Colonic mucosa (tissue), 4 donors: ENCODE results near the gene TNFRSF21. TPM values are rescaled to one million over a fixed set of nuclear protein-coding genes. Genes with fewer than 3 reads are reported as not detected.
A peak's percentile ranks its signal among the peaks of the same experiment; 100 is the strongest.

Experiments
- DNase-seq: peaks from one replicate; pipeline ENCODE4 v3.0.0-alpha.2; 2020
- H3K27ac ChIP-seq: fragments of 200-600 bp; one replicate; pipeline ENCODE4 v1.8.0; 2021
- H3K27me3 ChIP-seq: fragments of 200-600 bp; one replicate; pipeline ENCODE4 v1.8.0; 2021
- H3K36me3 ChIP-seq: fragments of 200-600 bp; one replicate; pipeline ENCODE4 v1.8.0; 2021
- H3K4me1 ChIP-seq: fragments of 200-600 bp; one replicate; pipeline ENCODE4 v1.8.0; 2021; ENCODE audit warnings: mild to moderate bottlenecking
- H3K4me3 ChIP-seq: fragments of 200-600 bp; one replicate; pipeline ENCODE4 v1.8.0; 2021
- H3K9ac ChIP-seq, 2 donors: one replicate each; pipeline ENCODE4 v1.7.0; 2013; ENCODE audit warnings: control low read depth in 2 of 2, low read depth in 2 of 2, low read length in 2 of 2
- H3K9me3 ChIP-seq: fragments of 200-600 bp; one replicate; pipeline ENCODE4 v1.8.0; 2021
- intact Hi-C: fragments of 100-400 bp; cut with DNase I; formaldehyde crosslinking; loops from one replicate; pipeline ENCODE4 v1.14.1; 2022
- total RNA-seq, 2 donors: library from RNA; stranded (reverse); fragmentation: NEBNext Ultra II Directional in 1 of 2; extraction: Animal tissue kit (Norgen Biotek cat#: 25700) in 1 of 2; gene quantifications; one replicate each; pipeline ENCODE4 v1.2.1, GENCODE V29; 2021
- TF ChIP-seq, protein P1 (sequence below): fragments of 200-600 bp; IDR thresholded peaks from one replicate; pipeline ENCODE4 v1.8.0; 2022; ENCODE audit warnings: antibody characterized with exemption, mild to moderate bottlenecking
- donor health status: healthy.
- donor health status: DM: no; HTN: no; CAD: no.
- donor health status: DM: no; HTN: no; CAD: no.

TNFRSF21 gene
- total RNA-seq, 2 donors from 2014 or later = 74.0 to 102 TPM

DNA sequence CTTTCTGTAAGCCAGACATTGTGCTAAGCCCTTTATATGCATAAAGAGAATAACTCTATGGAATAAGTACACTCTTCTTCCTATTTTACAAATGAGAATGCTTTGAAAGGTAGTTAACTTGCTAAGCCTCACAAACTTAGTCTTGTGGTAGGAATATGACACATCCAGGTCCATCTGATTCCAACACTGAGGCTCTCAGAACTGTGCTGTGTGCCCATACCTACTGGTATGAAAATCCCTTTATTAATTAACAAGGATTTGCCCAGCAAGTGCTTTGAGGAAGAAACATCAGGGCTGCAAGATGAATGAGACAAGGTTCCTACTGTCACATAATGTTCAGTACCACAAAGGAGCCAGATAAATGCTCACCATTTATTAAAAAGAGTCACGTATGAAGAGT, 122.6 kb downstream of the TNFRSF21 start:
- H3K36me3 ChIP-seq = no peaks in the 10 kb centered on the region
- no peaks in the 10 kb centered on the region for H3K9me3 ChIP-seq
- TF ChIP-seq, protein P1, sequence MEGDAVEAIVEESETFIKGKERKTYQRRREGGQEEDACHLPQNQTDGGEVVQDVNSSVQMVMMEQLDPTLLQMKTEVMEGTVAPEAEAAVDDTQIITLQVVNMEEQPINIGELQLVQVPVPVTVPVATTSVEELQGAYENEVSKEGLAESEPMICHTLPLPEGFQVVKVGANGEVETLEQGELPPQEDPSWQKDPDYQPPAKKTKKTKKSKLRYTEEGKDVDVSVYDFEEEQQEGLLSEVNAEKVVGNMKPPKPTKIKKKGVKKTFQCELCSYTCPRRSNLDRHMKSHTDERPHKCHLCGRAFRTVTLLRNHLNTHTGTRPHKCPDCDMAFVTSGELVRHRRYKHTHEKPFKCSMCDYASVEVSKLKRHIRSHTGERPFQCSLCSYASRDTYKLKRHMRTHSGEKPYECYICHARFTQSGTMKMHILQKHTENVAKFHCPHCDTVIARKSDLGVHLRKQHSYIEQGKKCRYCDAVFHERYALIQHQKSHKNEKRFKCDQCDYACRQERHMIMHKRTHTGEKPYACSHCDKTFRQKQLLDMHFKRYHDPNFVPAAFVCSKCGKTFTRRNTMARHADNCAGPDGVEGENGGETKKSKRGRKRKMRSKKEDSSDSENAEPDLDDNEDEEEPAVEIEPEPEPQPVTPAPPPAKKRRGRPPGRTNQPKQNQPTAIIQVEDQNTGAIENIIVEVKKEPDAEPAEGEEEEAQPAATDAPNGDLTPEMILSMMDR = no peak
- H3K4me3 ChIP-seq = no peak overlapping the region
- DNase-seq = no peak
- H3K27me3 ChIP-seq = no peaks in the 10 kb centered on the region
- intact Hi-C loops = no loop called here
- H3K4me1 ChIP-seq = peaks cover 6% of the 10 kb centered on the region
- H3K27ac ChIP-seq = peak overlapping the region; percentile 74
- no peak overlapping the region for H3K9ac ChIP-seq

DNA sequence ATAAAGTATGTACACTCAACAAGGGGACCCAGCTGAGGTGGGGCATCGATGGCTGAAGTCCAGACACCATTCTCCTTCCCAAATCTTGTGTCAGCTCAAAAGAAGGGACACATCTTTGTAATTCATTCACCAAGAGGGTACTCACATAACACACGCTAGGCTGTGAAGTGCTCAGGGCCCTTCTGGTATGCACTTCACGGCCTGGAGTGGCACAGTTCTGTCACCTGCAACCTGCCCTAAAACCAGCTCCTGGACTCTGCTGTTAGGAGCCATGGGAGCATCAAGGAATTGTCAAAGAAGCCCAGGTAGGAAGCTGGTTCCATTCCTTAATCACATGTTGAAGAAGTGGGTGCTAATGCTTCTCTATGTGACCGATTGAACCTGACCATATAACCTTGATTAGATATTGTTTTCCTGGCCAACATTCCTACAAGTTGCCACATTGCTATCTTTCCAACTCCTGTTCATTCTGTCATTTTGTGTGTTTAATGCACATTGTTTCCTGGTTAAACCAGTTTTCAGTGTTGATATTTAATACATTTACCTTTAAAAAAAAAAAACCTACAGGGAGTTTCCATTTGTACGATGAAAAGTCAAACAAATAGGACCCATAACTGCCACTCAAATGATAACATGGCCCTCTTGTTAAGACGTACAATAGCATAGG, 127.3 kb downstream of the TNFRSF21 start:
- H3K27ac ChIP-seq = peak overlapping the region; percentile 4
- no peaks in the 10 kb centered on the region for H3K9me3 ChIP-seq
- no peaks in the 10 kb centered on the region for H3K4me1 ChIP-seq
- no peak overlapping the region for H3K4me3 ChIP-seq
- intact Hi-C loops = no loop called here
- no peak overlapping the region for H3K9ac ChIP-seq
- DNase-seq = no peak
- no peaks in the 10 kb centered on the region for H3K36me3 ChIP-seq
- H3K27me3 ChIP-seq = no peaks in the 10 kb centered on the region
- TF ChIP-seq, protein P1 = no peak

GRCh38 chr6:47181681-47182080, 128.0 kb downstream of the TNFRSF21 start:
- peak overlapping the region; percentile 4 for H3K27ac ChIP-seq

More at GRCh38 chr6:47181681-47182080, 128.0 kb downstream of the TNFRSF21 start:
- Histone ChIP-seq H3K9me3 (no peaks in the 10 kb centered on the region), H3K9ac (no peak overlapping the region), H3K4me3 (no peak overlapping the region), H3K4me1 (no peaks in the 10 kb centered on the region), H3K27me3 (no peaks in the 10 kb centered on the region), H3K36me3 (no peaks in the 10 kb centered on the region)
- no peak for DNase-seq
- TF ChIP-seq, protein P1 = no peak
- intact Hi-C loops = no loop called here

Other genes with a start within 250 kb of the TNFRSF21 start
- 100 to 1,000 TPM in 1 of 2 donors, 10 to 100 TPM in 1; 83.1 to 146 TPM for gene CD2AP, start 167.9 kb upstream of the TNFRSF21 start, total RNA-seq